MM.1S (cell line): ENCODE measurements around the gene HHIPL2.

ENCODE experiments used
- EZH2phosphoT487 ChIP-seq: fragments of 300-600 bp; sonication (generic); IDR thresholded peaks from 2 replicates; pipeline ENCODE4 v1.6.1; 2018; ENCODE audit warnings: antibody characterized with exemption, low read length
- TF ChIP-seq, protein P1 (sequence below): fragments of 300-600 bp; sonication (generic); IDR thresholded peaks from 2 replicates; pipeline ENCODE4 v1.5.1; 2016; ENCODE audit warnings: antibody characterized with exemption, low read length, mixed read lengths

- TF ChIP-seq EZH2phosphoT487 = no peak
- TF ChIP-seq, protein P1, sequence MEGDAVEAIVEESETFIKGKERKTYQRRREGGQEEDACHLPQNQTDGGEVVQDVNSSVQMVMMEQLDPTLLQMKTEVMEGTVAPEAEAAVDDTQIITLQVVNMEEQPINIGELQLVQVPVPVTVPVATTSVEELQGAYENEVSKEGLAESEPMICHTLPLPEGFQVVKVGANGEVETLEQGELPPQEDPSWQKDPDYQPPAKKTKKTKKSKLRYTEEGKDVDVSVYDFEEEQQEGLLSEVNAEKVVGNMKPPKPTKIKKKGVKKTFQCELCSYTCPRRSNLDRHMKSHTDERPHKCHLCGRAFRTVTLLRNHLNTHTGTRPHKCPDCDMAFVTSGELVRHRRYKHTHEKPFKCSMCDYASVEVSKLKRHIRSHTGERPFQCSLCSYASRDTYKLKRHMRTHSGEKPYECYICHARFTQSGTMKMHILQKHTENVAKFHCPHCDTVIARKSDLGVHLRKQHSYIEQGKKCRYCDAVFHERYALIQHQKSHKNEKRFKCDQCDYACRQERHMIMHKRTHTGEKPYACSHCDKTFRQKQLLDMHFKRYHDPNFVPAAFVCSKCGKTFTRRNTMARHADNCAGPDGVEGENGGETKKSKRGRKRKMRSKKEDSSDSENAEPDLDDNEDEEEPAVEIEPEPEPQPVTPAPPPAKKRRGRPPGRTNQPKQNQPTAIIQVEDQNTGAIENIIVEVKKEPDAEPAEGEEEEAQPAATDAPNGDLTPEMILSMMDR = no peak
These were observed 34.3 kb upstream of the HHIPL2 start for GRCh38 chr1:222582099-222582774.
